ENCODE measurements around the gene RFT1. TPM values are rescaled to one million over a fixed set of nuclear protein-coding genes. Genes with fewer than 3 reads are reported as not detected.
A peak's percentile ranks its signal among the peaks of the same experiment; 100 is the strongest.

The RFT1 gene
- polyA plus RNA-seq, 1 donor (not counting 4 experiments of a cell fraction or from before 2014, with no cell fraction given): 34.4 TPM

- Histone ChIP-seq H3K9me1 (ENCODE audit: control insufficient read depth, extremely low read depth, insufficient read depth, low read length) (peaks cover 2% of the 10 kb centered on the region), H3K4me3 (ENCODE audit: control insufficient read depth in 2 of 3, extremely low read depth in 1 of 3, insufficient read depth in 2 of 3, low read depth in 1 of 3, low read length in 3 of 3) (peak overlapping the region; percentile 75 to 88 (median 82)), H3K9me3 (ENCODE audit: control insufficient read depth, low read depth, low read length) (no peaks in the 10 kb centered on the region), H3K4me2 (ENCODE audit: control insufficient read depth, extremely low read depth, insufficient read depth, low read depth, low read length) (peak overlapping the region; percentile 97), H3K36me3 (ENCODE audit: control insufficient read depth in 2 of 2, extremely low read depth in 1 of 2, insufficient read depth in 2 of 2, low read length in 2 of 2) (no peaks in the 10 kb centered on the region), H3K9ac (ENCODE audit: control insufficient read depth, extremely low read depth, insufficient read depth, low read length) (peak overlapping the region; percentile 81), H3K27ac (ENCODE audit: control insufficient read depth, insufficient read depth, low read length) (peak overlapping the region; percentile 2), H2AFZ (ENCODE audit: control insufficient read depth, low read length) (no peak overlapping the region), H3K27me3 (ENCODE audit: control insufficient read depth, extremely low read depth, insufficient read depth, low read length) (peaks cover 21% of the 10 kb centered on the region), H3K79me2 (ENCODE audit: control insufficient read depth, insufficient read depth, low read length) (peaks cover 22% of the 10 kb centered on the region), H3K4me1 (ENCODE audit: control insufficient read depth, extremely low read depth, insufficient read depth, low read length) (peaks cover 19% of the 10 kb centered on the region), H4K20me1 (ENCODE audit: control insufficient read depth, extremely low read depth, insufficient read depth, low read length) (peaks cover 7% of the 10 kb centered on the region)
- FAIRE-seq (peak; percentile 55), DNase-seq (ENCODE audit: low read depth, low spot score) (peak; percentile 48)
- TF ChIP-seq CTCF (optimal IDR thresholded peaks at IDR 0.05 in 1 of 3, IDR thresholded peaks at IDR 0.05 in 1 of 3, conservative IDR thresholded peaks at IDR 0.05 in 1 of 3; ENCODE audit: extremely low read depth in 1 of 3, insufficient read depth in 2 of 3, low read length in 3 of 3) (no peak), EZH2 (IDR thresholded peaks at IDR 0.05; ENCODE audit: low read length) (no peak)
- dilution Hi-C loops (cut with MboI; ENCODE audit: extremely low pct_ligation_motif_present, low sequenced_read_pairs): no loop called here
Observed at GRCh38 chr3:53161820-53162671, 31.8 kb upstream of the RFT1 start.

GRCh38 chr3:53161450-53161819, 31.2 kb upstream of the RFT1 start:
- H3K4me1 ChIP-seq (ENCODE audit: control insufficient read depth, extremely low read depth, insufficient read depth, low read length): peaks cover 19% of the 10 kb centered on the region
- DNase-seq (ENCODE audit: low read depth, low spot score): no peak
- H3K9ac ChIP-seq (ENCODE audit: control insufficient read depth, extremely low read depth, insufficient read depth, low read length): peak overlapping the region; percentile 81
- no peaks in the 10 kb centered on the region for H3K9me3 ChIP-seq (ENCODE audit: control insufficient read depth, low read depth, low read length)
- H3K79me2 ChIP-seq (ENCODE audit: control insufficient read depth, insufficient read depth, low read length): peaks cover 22% of the 10 kb centered on the region
- H3K36me3 ChIP-seq (ENCODE audit: control insufficient read depth in 2 of 2, extremely low read depth in 1 of 2, insufficient read depth in 2 of 2, low read length in 2 of 2): no peaks in the 10 kb centered on the region
- H3K9me1 ChIP-seq (ENCODE audit: control insufficient read depth, extremely low read depth, insufficient read depth, low read length): peaks cover 2% of the 10 kb centered on the region
- peaks cover 27% of the 10 kb centered on the region for H3K27me3 ChIP-seq (ENCODE audit: control insufficient read depth, extremely low read depth, insufficient read depth, low read length)
- no peak for TF ChIP-seq EZH2 (IDR thresholded peaks at IDR 0.05; ENCODE audit: low read length)
- TF ChIP-seq CTCF (optimal IDR thresholded peaks at IDR 0.05 in 1 of 3, IDR thresholded peaks at IDR 0.05 in 1 of 3, conservative IDR thresholded peaks at IDR 0.05 in 1 of 3; ENCODE audit: extremely low read depth in 1 of 3, insufficient read depth in 2 of 3, low read length in 3 of 3): no peak
- H3K27ac ChIP-seq (ENCODE audit: control insufficient read depth, insufficient read depth, low read length): peak overlapping the region; percentile 33
- H3K4me2 ChIP-seq (ENCODE audit: control insufficient read depth, extremely low read depth, insufficient read depth, low read depth, low read length): peak overlapping the region; percentile 45
- H2AFZ ChIP-seq (ENCODE audit: control insufficient read depth, low read length): peak overlapping the region; percentile 59
- FAIRE-seq: no peak
- peaks cover 7% of the 10 kb centered on the region for H4K20me1 ChIP-seq (ENCODE audit: control insufficient read depth, extremely low read depth, insufficient read depth, low read length)
- dilution Hi-C loops (cut with MboI; ENCODE audit: extremely low pct_ligation_motif_present, low sequenced_read_pairs): no loop called here
- H3K4me3 ChIP-seq (ENCODE audit: control insufficient read depth in 2 of 3, extremely low read depth in 1 of 3, insufficient read depth in 2 of 3, low read depth in 1 of 3, low read length in 3 of 3): peak overlapping the region; percentile 75 to 88 (median 82)

Measured in keratinocyte (primary cell).